ENCODE measurements around the gene PARM1. TPM values are rescaled to one million over a fixed set of nuclear protein-coding genes. Genes with fewer than 3 reads are reported as not detected.
"Not testable (repeated sequence)": the region's sequence is repeated elsewhere in the genome, so short reads cannot be mapped to it uniquely, and the experiment has no call there.

The PARM1 gene
- total RNA-seq, 1 experiment from 2014 or later: 0.54 TPM

GRCh38 chr4:74975848-74976824 lies 43.2 kb downstream of the PARM1 start:
- no peak for DNase-seq (ENCODE audit: extremely low read depth, low read depth)

GRCh38 chr4:74982546-74983252 lies 49.8 kb downstream of the PARM1 start:
- no peak for DNase-seq (ENCODE audit: extremely low read depth, low read depth)

GRCh38 chr4:74983253-74983635 lies 50.3 kb downstream of the PARM1 start:
- DNase-seq (ENCODE audit: extremely low read depth, low read depth): no peak

GRCh38 chr4:74990276-74990875 lies 57.5 kb downstream of the PARM1 start:
- DNase-seq (ENCODE audit: extremely low read depth, low read depth): no peak

GRCh38 chr4:74994436-74994835 lies 61.5 kb downstream of the PARM1 start:
- not testable (repeated sequence) for DNase-seq (ENCODE audit: extremely low read depth, low read depth)

GRCh38 chr4:74996996-74997395 lies 64.1 kb downstream of the PARM1 start:
- no peak for DNase-seq (ENCODE audit: extremely low read depth, low read depth)

- no peak for DNase-seq (ENCODE audit: extremely low read depth, low read depth)
Measured at GRCh38 chr4:74997948-74998729, 65.2 kb downstream of the PARM1 start.

- DNase-seq (ENCODE audit: extremely low read depth, low read depth): no peak
Measured at GRCh38 chr4:74999714-75000309, 66.9 kb downstream of the PARM1 start.

GRCh38 chr4:75001871-75002270 lies 69.0 kb downstream of the PARM1 start:
- no peak for DNase-seq (ENCODE audit: extremely low read depth, low read depth)

- DNase-seq (ENCODE audit: extremely low read depth, low read depth): no peak
Measured at GRCh38 chr4:75002381-75002780, 69.5 kb downstream of the PARM1 start.

GRCh38 chr4:75003979-75004378 lies 71.1 kb downstream of the PARM1 start:
- no peak for DNase-seq (ENCODE audit: extremely low read depth, low read depth)

- DNase-seq (ENCODE audit: extremely low read depth, low read depth): no peak
Measured at GRCh38 chr4:75004755-75005668, 72.1 kb downstream of the PARM1 start.

- no peak for DNase-seq (ENCODE audit: extremely low read depth, low read depth)
Measured at GRCh38 chr4:75005727-75006126, 72.8 kb downstream of the PARM1 start.

- DNase-seq (ENCODE audit: extremely low read depth, low read depth): no peak
Measured at GRCh38 chr4:75007891-75008290, 75.0 kb downstream of the PARM1 start.

GRCh38 chr4:75009138-75009537 lies 76.2 kb downstream of the PARM1 start:
- no peak for DNase-seq (ENCODE audit: extremely low read depth, low read depth)

GRCh38 chr4:75011131-75011795 lies 78.3 kb downstream of the PARM1 start:
- DNase-seq (ENCODE audit: extremely low read depth, low read depth): no peak

GRCh38 chr4:75015627-75016026 lies 82.7 kb downstream of the PARM1 start:
- DNase-seq (ENCODE audit: extremely low read depth, low read depth): no peak

GRCh38 chr4:75016472-75016871 lies 83.6 kb downstream of the PARM1 start:
- no peak for DNase-seq (ENCODE audit: extremely low read depth, low read depth)

All from NCI-H460 (cell line).